Psoas muscle (tissue), 8 donors: Measurements from ENCODE around the gene KCNIP2. TPM values are rescaled to one million over a fixed set of nuclear protein-coding genes. Genes with fewer than 3 reads are reported as not detected.

Source experiments
- ATAC-seq, 4 donors: fragments of 200-7000 bp; cut with Tn5 transposase; one replicate each; pipeline ENCODE4 v1.9.1; 2020; ENCODE audit warnings: moderate library complexity in 3 of 4, mild to moderate bottlenecking in 2 of 4
- DNase-seq, 2 donors: peaks; one replicate each; pipeline ENCODE4 v3.0.0-alpha.2; 2020
- H3K27ac ChIP-seq: fragments of 200-600 bp; one replicate; pipeline ENCODE4 v1.8.0; 2022
- H3K27me3 ChIP-seq, 3 donors: fragments of 200-600 bp in 1 of 3; one replicate each; pipeline versions ENCODE4 v1.6.1 to v1.8.0; 2013 to 2022; ENCODE audit warnings: low read length in 2 of 3, mild to moderate bottlenecking in 2 of 3, moderate library complexity in 1 of 3; ENCODE audit not compliant: insufficient read depth in 3 of 3
- H3K36me3 ChIP-seq, 2 donors: fragments of 200-600 bp in 1 of 2; one replicate each; pipeline versions ENCODE4 v1.6.1 to v1.8.0; 2013 to 2022; ENCODE audit warnings: low read depth in 1 of 2, mild to moderate bottlenecking in 1 of 2, moderate library complexity in 1 of 2; ENCODE audit not compliant: insufficient read depth in 1 of 2
- H3K4me1 ChIP-seq: fragments of 200-600 bp; one replicate; pipeline ENCODE4 v1.8.0; 2022
- H3K4me3 ChIP-seq: fragments of 200-600 bp; one replicate; pipeline ENCODE4 v1.8.0; 2022; ENCODE audit warnings: mild to moderate bottlenecking
- H3K9me3 ChIP-seq: fragments of 200-600 bp; one replicate; pipeline ENCODE4 v1.8.0; 2022
- CTCF ChIP-seq: fragments of 200-600 bp; IDR thresholded peaks from one replicate; pipeline ENCODE4 v1.8.0; 2022; ENCODE audit warnings: antibody characterized with exemption
- WGBS, 3 donors: extraction: QIAGEN DNeasy Blood & Tissue Kit; methylation state at CpG; one replicate each; pipeline versions ENCODE4 v1.1.6 to v1.1.7; 2013; 5-methylcytosine and 5-hydroxymethylcytosine counted together
- intact Hi-C, 2 donors: fragments of 100-400 bp; cut with DNase I; formaldehyde crosslinking; loops; one replicate each; pipeline versions ENCODE4 v1.11.0 to v1.14.2; 2022
- polyA plus RNA-seq, 3 donors: library from polyadenylated mRNA; stranded (reverse); fragments of 200-250 nt; gene quantifications; one replicate each; pipeline ENCODE4 v1.2.3, GENCODE V29; 2013
- total RNA-seq, 4 donors: library from RNA; stranded (reverse); fragmentation: NEBNext Ultra II Directional in 2 of 4; extraction: Animal tissue kit (Norgen Biotek cat#: 25700) in 2 of 4; gene quantifications; one replicate each; pipeline versions ENCODE4 v1.2.1 to v1.2.4, GENCODE V29; 2021 to 2023
- donor health status: healthy with polysubstance abuse.
- donor health status: DM: no; HTN: no; CAD: no; lungs with moderate emphysema.
- donor health status: Bipolar disorder and iron deficiency.
- donor health status: healthy.
- donor health status: DM: yes; HTN: yes; CAD: no.
- donor health status: DM: no; HTN: no; CAD: no.
- donor health status: DM: no; HTN: no; CAD: no.
- donor health status: DM: yes; HTN: yes; CAD: no.

KCNIP2 gene
- total and polyA plus RNA-seq, 7 donors = 0.58 to 5.9 (median 1.2) TPM

- Histone ChIP-seq H3K9me3 (no peaks in the 10 kb centered on the region), H3K4me1 (peaks cover 39% of the 10 kb centered on the region), H3K36me3 (peaks cover 8 to 35% of the 10 kb centered on the region in 2 donors), H3K27ac (no peak overlapping the region), H3K4me3 (peak overlapping the region; percentile 86), H3K27me3 (peaks cover 0 to 26% (median 4%) of the 10 kb centered on the region in 3 donors)
- no peak for TF ChIP-seq CTCF
- ATAC-seq (no peak), DNase-seq (no peak)
- intact Hi-C loops = loop anchor here (1.0 to 2.0 kb wide), 2 partner anchors 179 to 180 kb away; no protein-coding TSS in a partner anchor
- WGBS, 3 donors = 49 to 53% (median 53%) methylated on average over 13 to 17 of the region's 17 CpGs
These were observed 61.4 kb downstream of the KCNIP2 start for GRCh38 chr10:101781984-101782810.

- Histone ChIP-seq H3K27me3 (peaks cover 0 to 31% (median 6%) of the 10 kb centered on the region in 3 donors), H3K4me1 (peaks cover 39% of the 10 kb centered on the region), H3K9me3 (no peaks in the 10 kb centered on the region), H3K4me3 (no peak overlapping the region), H3K36me3 (peaks cover 7 to 29% of the 10 kb centered on the region in 2 donors), H3K27ac (no peak overlapping the region)
- ATAC-seq = no peak
- intact Hi-C loops = loop anchor here (1.0 to 2.0 kb wide), 2 partner anchors 179 kb away; no protein-coding TSS in a partner anchor
- no peak for TF ChIP-seq CTCF
- 75 to 80% (median 77%) methylated on average over 7 of the region's 7 CpGs for WGBS, 3 donors
- DNase-seq = no peak
These were observed 62.0 kb downstream of the KCNIP2 start for GRCh38 chr10:101781655-101781983.

GRCh38 chr10:101780818-101781654 lies 62.6 kb downstream of the KCNIP2 start:
- peak; percentile 66 to 72 (median 68) for ATAC-seq
- TF ChIP-seq CTCF = peak; percentile 82
- peak; percentile 59 to 79 for DNase-seq
- peaks cover 0 to 36% (median 10%) of the 10 kb centered on the region in 3 donors for H3K27me3 ChIP-seq
- H3K4me1 ChIP-seq = peaks cover 39% of the 10 kb centered on the region
- 62 to 64% (median 63%) methylated on average over 14 of the region's 14 CpGs for WGBS, 3 donors
- no peaks in the 10 kb centered on the region for H3K9me3 ChIP-seq
- intact Hi-C loops = loop anchor here (1.0 to 2.0 kb wide), 2 partner anchors 178 to 179 kb away; no protein-coding TSS in a partner anchor
- H3K36me3 ChIP-seq = peaks cover 4 to 23% of the 10 kb centered on the region in 2 donors
- no peak overlapping the region for H3K4me3 ChIP-seq
- H3K27ac ChIP-seq = no peak overlapping the region

- Histone ChIP-seq H3K27ac (no peak overlapping the region), H3K9me3 (no peaks in the 10 kb centered on the region), H3K27me3 (peaks cover 0 to 42% (median 15%) of the 10 kb centered on the region in 3 donors), H3K4me1 (peaks cover 39% of the 10 kb centered on the region), H3K4me3 (peak overlapping the region; percentile 59), H3K36me3 (peaks cover 0 to 16% of the 10 kb centered on the region in 2 donors)
- ATAC-seq = no peak
- intact Hi-C loops = loop anchor here in 1 of 2 donors (2.0 kb wide), 1 partner anchor 178 kb away; no protein-coding TSS in a partner anchor
- 17 to 24% (median 21%) methylated on average over 17 of the region's 17 CpGs for WGBS, 3 donors
- no peak for TF ChIP-seq CTCF
- no peak for DNase-seq
These were observed 63.3 kb downstream of the KCNIP2 start for GRCh38 chr10:101780187-101780817.
